ENCODE results near the gene GPR141. TPM values are rescaled to one million over a fixed set of nuclear protein-coding genes. Genes with fewer than 3 reads are reported as not detected.

GPR141 gene
- total RNA-seq, 1 donor from 2014 or later = 3.5 TPM

GRCh38 chr7:37709631-37710509 is 26.3 kb downstream of the GPR141 start:
- TF ChIP-seq CTCF (IDR thresholded peaks at IDR 0.05) = no peak
- no peak for ATAC-seq

GRCh38 chr7:37713613-37714012 is 30.0 kb downstream of the GPR141 start:
- Histone ChIP-seq H3K27ac (no peak overlapping the region), H3K4me3 (no peak overlapping the region), H3K36me3 (no peaks in the 10 kb centered on the region), H3K27me3 (ENCODE audit: low read depth) (no peaks in the 10 kb centered on the region), H3K9me3 (no peaks in the 10 kb centered on the region), H3K4me1 (no peaks in the 10 kb centered on the region)
- TF ChIP-seq CTCF (IDR thresholded peaks at IDR 0.05) = no peak
- intact Hi-C loops (cut with DNase I) = no loop called here
- no peak for ATAC-seq
- DNase-seq = no peak

More at GRCh38 chr7:37709631-37710509, 26.3 kb downstream of the GPR141 start:
- Histone ChIP-seq H3K27ac (no peak overlapping the region), H3K36me3 (no peaks in the 10 kb centered on the region), H3K4me1 (no peaks in the 10 kb centered on the region), H3K27me3 (ENCODE audit: low read depth) (no peaks in the 10 kb centered on the region), H3K4me3 (no peak overlapping the region), H3K9me3 (no peaks in the 10 kb centered on the region)
- no peak for DNase-seq
- intact Hi-C loops (cut with DNase I) = no loop called here

GRCh38 chr7:37714606-37715005 is 31.0 kb downstream of the GPR141 start:
- H3K4me3 ChIP-seq = no peak overlapping the region
- DNase-seq = no peak
- H3K4me1 ChIP-seq = no peaks in the 10 kb centered on the region
- intact Hi-C loops (cut with DNase I) = no loop called here
- H3K9me3 ChIP-seq = no peaks in the 10 kb centered on the region
- no peak overlapping the region for H3K27ac ChIP-seq
- no peak for TF ChIP-seq CTCF (IDR thresholded peaks at IDR 0.05)
- H3K27me3 ChIP-seq (ENCODE audit: low read depth) = no peaks in the 10 kb centered on the region
- H3K36me3 ChIP-seq = no peaks in the 10 kb centered on the region
- ATAC-seq = no peak

- Histone ChIP-seq H3K27me3 (ENCODE audit: low read depth) (no peaks in the 10 kb centered on the region), H3K27ac (no peak overlapping the region), H3K4me3 (no peak overlapping the region), H3K9me3 (no peaks in the 10 kb centered on the region), H3K4me1 (no peaks in the 10 kb centered on the region), H3K36me3 (no peaks in the 10 kb centered on the region)
- DNase-seq (no peak), ATAC-seq (no peak)
- no peak for TF ChIP-seq CTCF (IDR thresholded peaks at IDR 0.05)
- intact Hi-C loops (cut with DNase I) = no loop called here
Measured at GRCh38 chr7:37718585-37718984, 35.0 kb downstream of the GPR141 start.

GRCh38 chr7:37719077-37719476 is 35.5 kb downstream of the GPR141 start:
- DNase-seq (no peak), ATAC-seq (no peak)
- Histone ChIP-seq H3K4me1 (no peaks in the 10 kb centered on the region), H3K36me3 (no peaks in the 10 kb centered on the region), H3K27me3 (ENCODE audit: low read depth) (no peaks in the 10 kb centered on the region), H3K9me3 (no peaks in the 10 kb centered on the region), H3K27ac (no peak overlapping the region), H3K4me3 (no peak overlapping the region)
- intact Hi-C loops (cut with DNase I) = no loop called here
- TF ChIP-seq CTCF (IDR thresholded peaks at IDR 0.05) = no peak

All from lower lobe of right lung (tissue), 2 donors.